ENCODE measurements around the gene PWP2.
"Not testable (repeated sequence)": the region's sequence is repeated elsewhere in the genome, so short reads cannot be mapped to it uniquely, and the experiment has no call there.

The PWP2 gene

DNA sequence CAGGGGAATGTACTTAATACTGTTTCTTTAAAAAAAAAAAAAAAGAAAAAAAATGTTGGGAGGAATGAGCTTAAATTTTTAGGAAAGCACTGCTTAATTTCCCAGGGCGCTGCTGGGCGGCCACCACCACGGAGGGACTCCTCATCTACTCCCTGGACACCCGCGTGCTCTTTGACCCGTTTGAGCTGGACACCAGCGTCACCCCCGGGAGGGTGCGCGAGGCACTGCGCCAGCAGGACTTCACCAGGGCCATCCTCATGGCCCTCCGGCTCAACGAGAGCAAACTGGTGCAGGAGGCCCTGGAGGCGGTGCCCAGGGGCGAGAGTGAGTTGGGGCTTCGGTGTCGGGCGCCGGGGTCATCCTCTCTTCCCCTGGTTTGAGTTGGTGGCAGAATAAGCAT, 20.6 kb downstream of the PWP2 start:
- DNase-seq = not testable (repeated sequence)

DNA sequence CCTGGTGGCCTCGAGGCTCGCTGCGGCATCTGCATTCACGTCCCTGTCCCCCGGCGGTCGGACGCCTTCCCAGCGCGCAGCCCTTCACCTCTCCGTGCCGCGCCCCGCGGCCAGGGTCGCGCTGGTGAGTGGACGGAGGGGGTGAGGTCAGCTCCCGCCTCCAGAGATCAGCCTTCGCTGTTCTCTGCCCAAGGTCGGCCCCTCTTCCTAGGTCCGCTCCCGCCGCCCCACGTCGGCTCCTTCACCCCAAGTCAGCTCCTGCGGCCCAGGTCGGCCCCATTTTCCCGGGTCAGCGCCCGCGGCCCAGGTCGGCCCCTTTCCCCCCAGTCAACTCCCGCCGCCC, 26.5 kb downstream of the PWP2 start:
- not testable (repeated sequence) for DNase-seq

DNA sequence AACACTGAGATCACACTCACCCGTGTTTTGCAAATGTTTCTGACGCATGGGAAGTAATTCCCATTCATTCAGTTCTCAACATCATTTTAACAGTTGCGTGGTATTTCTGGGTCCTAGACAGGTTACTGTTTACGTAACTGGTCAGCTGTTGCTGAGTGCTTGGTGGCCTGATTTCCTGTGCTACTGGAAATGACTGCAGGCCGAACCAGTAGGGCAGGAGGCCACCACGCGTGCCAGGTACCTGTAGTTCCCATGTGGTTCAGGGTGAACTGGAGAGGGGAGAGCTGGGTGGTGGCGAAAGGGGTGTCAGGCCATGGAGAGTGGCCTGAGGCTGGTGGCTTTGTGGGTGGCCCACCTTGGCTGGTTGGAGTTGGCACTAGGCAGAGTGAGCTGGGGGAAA, 27.5 kb downstream of the PWP2 start:
- DNase-seq = not testable (repeated sequence)

GRCh38 chr21:44138039-44138438, 30.8 kb downstream of the PWP2 start:
- not testable (repeated sequence) for DNase-seq

GRCh38 chr21:44139787-44140551, 32.8 kb downstream of the PWP2 start:
- not testable (repeated sequence) for DNase-seq

DNA sequence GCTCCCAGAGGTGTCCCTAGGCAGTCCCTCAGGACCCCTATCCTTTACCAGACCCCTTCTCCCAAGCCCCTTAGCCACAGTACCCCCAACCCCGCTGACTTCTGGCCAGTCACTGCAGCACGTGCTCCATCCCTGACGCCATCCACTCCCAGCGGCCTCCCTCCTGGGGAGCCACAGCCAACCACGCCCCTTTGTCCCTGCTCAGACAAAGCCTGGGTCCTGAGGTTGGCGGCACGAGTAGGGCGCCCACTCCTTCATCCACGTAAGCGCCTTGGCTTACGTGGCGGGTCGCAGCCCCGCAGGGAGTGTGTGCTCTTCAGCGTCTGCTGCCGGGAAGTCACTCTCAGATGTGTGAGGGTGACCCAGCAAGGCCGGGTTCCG, 33.3 kb downstream of the PWP2 start:
- not testable (repeated sequence) for DNase-seq

DNA sequence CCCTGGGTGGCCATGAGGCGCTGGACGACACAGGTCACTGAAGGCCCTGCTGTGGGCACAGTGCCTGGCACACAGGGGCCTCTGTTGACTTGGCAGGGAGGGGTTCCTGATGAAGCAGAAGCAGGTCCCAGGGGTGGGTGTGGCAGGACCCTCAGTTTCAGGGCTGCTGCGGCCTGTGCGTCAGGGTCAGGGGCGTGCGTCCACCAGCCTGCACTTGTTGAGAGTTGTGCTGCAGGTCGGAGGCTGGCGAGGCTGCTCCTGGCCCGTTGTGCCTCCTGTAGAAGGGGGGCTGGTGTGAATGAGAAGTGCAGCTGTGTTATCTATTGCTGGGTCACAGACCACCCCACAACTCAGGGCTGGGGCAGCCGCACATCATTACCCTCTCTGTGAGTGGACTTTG, 35.3 kb downstream of the PWP2 start:
- DNase-seq = not testable (repeated sequence)

DNA sequence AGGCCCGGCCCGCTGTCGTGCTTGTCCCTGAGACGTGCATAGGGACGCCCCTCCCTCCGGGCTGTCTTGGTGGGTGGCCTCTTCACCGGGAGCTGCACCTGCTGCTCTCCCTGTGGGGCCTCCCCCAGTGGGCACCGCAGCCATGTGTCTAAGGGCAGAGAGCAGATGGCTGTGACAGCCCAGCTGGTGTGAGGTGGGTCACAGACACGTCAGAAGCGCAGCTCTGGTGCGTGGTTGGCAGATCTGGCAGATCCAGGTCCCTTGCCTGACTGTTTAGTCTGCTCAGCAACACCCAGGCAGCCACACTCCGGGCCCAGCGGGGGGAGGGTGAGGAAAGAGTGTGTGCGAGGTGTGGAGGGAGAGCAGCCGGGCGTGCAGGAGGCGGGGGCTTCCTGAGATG, 36.2 kb downstream of the PWP2 start:
- not testable (repeated sequence) for DNase-seq

GRCh38 chr21:44143996-44144395, 36.8 kb downstream of the PWP2 start:
- not testable (repeated sequence) for DNase-seq

DNA sequence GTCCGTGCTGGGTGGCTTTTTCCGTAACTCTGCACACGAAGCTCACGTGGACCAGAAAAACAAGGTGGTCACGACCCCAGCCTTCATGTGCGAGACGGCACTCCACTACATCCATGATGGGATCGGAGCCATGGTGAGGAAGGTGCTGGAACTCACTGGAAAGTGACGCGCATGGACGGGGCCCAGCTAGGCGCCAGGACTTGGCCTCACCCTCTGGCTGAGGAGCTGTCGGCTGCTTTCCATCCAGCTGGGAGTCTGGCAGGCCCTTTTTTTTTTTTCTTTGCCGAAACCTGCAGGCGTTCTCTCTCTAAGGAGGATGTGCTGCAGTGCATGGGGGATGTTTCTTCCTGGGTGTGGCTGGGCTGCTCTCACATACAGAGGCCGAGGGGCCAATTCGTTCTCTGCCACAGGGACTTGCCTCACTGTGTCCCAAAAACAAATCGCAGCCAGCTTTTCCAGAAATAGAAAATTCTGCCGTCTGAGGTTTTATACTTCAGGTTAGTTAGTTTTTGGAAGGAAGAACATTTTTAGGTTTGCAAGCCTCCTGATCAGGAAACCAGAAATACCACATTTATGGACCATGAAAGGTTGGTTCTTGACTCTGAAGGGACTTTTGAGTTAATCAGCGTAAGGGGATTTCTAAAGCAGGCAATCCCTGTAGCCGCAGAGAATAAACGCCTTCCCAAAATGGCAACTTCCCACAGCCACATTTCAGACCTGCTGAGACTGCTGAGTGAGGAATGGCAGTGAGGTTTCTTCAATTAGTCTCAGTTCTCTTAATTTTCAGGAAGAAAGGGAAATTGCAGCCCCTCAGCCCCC, 37.8 kb downstream of the PWP2 start:
- not testable (repeated sequence) for DNase-seq

DNA sequence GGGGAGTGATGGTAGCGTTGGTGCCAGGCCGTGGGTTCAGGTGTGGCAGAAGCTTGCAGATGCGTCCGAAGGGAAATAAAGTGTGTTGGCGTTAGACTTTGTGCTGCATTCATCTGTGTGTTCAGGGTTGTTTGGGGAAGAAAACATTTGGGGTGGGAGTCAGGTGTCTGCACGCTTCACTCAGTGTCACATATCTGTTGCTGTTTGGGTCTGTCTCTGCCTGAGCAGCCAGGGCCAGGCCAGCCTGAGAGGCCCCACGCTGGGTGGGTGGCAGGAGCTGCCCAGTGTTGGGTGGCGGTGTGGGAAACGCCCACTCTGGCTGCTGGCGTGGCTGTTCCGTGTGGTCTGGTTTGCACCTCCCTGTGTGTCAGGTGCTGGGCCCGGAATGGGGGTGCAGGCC, 38.4 kb downstream of the PWP2 start:
- not testable (repeated sequence) for DNase-seq

DNA sequence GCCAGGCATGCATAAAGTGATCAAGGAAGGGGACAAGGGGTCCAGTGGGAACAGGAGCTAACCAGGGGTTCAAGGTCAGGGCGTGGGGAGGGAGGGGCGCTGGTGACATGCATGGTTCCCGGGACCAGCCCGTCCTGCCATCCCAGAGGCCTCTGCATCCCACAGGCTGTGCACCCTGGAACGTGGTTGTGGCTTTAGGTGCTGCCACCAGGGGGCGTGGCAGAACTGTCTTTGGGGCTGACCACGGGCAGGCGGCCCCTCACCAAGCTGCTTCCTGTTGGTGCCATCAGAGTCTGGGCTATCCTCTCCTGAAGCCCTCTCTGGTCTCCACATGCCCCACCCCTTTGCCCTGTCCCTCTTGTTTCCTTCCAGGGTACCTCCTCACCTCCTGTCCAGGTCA, 39.9 kb downstream of the PWP2 start:
- not testable (repeated sequence) for DNase-seq

- not testable (repeated sequence) for DNase-seq
Measured at GRCh38 chr21:44150255-44150654, 43.1 kb downstream of the PWP2 start.

GRCh38 chr21:44153214-44153888, 46.2 kb downstream of the PWP2 start:
- DNase-seq = not testable (repeated sequence)

- not testable (repeated sequence) for DNase-seq
Measured at GRCh38 chr21:44153889-44154228, 46.7 kb downstream of the PWP2 start.

DNA sequence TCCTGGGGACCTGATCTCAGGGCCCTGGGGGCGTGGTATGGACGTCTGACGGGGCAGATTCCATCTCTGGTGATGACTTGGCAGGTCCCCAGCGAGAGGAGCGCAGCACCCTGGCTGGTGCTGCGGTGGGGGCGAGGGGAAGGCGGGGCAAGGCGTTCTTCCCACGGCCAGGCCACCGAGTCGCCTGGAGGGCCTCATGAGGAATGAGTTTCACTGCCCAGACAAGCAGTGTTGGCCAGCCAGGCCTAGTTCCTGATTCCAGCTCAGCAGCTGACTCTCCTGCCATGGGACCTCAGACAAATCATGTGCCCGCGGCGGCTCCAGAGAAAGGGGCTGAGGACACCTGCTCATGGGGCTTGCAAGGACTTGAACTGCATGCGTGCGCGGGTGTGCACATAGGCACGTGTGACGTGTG, 47.6 kb downstream of the PWP2 start:
- DNase-seq = not testable (repeated sequence)

DNA sequence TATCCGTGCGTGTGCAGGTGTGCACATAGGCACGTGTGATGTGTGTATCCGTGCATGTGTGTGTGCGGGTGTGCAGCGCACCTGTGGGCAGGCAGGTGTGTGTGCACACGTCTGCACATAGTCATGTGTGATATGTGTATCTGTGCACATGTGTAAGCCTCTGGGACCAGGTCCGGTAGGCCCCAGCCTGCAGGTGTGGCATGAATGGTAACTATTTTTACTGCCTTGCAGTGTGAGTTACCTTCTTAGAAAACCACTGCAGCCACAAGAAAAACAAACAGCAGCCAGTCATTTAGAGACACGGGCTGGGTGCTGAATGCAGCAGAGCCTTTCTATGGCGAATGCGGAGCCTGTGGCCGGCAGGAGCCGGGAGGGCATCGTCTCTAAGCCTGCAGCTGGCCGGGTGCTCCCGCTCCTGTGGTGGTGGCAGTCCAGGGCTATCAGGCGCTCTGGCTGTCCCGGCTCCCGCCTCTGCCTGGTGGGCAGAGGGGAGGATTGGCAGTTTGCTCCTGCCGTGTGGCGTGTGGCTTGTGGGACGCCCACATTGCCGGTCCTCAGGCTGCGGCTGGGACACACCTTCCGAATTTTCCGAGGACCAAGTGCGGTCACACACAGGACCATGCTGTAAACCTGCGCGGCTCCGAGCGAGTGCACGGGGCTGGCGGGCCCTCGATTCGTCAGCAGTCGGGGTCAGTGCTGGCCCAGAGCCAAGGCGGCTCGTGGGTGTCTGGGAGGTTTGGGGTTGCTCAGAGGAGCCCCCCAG, 48.2 kb downstream of the PWP2 start:
- not testable (repeated sequence) for DNase-seq

- not testable (repeated sequence) for DNase-seq
Measured at GRCh38 chr21:44155994-44156380, 48.8 kb downstream of the PWP2 start.

- DNase-seq = not testable (repeated sequence)
Measured at GRCh38 chr21:44157439-44158081, 50.4 kb downstream of the PWP2 start.

- not testable (repeated sequence) for DNase-seq
Measured at GRCh38 chr21:44158082-44158468, 50.9 kb downstream of the PWP2 start.

Data from amygdala (tissue), 56 donors.